Measurements from ENCODE around the gene OR8B2. TPM values are rescaled to one million over a fixed set of nuclear protein-coding genes. Genes with fewer than 3 reads are reported as not detected.
"Not testable (repeated sequence)": the region's sequence is repeated elsewhere in the genome, so short reads cannot be mapped to it uniquely, and the experiment has no call there.

Gene OR8B2
- polyA plus RNA-seq (ENCODE audit: insufficient read length), result not detected

GRCh38 chr11:124384399-124384798 is at the start of gene OR8B2:
TSS of gene OR8B2 (minus strand) at chr11:124384499. CDS start at chr11:124383343, 1,156 bp downstream.
- no peak for DNase-seq

GRCh38 chr11:124429599-124429998 is 45.3 kb upstream of the OR8B2 start:
- DNase-seq, result no peak

- no peak for DNase-seq
These were observed 40.2 kb upstream of the OR8B2 start, which contains the start of gene OR8B4 for GRCh38 chr11:124424384-124424921. TSS of gene OR8B4 (minus strand) at chr11:124424871. CDS start at chr11:124424871, 0 bp downstream.

GRCh38 chr11:124421043-124421442 is 36.7 kb upstream of the OR8B2 start:
- no peak for DNase-seq

- DNase-seq, result no peak
These were observed 31.1 kb upstream of the OR8B2 start for GRCh38 chr11:124415356-124415923.

GRCh38 chr11:124409906-124410305 is 25.6 kb upstream of the OR8B2 start:
- DNase-seq, result no peak

GRCh38 chr11:124405581-124405980 is 21.3 kb upstream of the OR8B2 start:
- DNase-seq, result peak; percentile 15

GRCh38 chr11:124403186-124403585 is 18.9 kb upstream of the OR8B2 start:
- DNase-seq, result not testable (repeated sequence)

GRCh38 chr11:124402326-124402922 is 18.1 kb upstream of the OR8B2 start:
- peak; percentile 49 for DNase-seq

GRCh38 chr11:124398924-124399323 is 14.6 kb upstream of the OR8B2 start, which contains the start of gene OR8B3:
TSS of gene OR8B3 (minus strand) at chr11:124399024. CDS start at chr11:124397351, 1,673 bp downstream.
- no peak for DNase-seq

GRCh38 chr11:124396847-124397246 is 12.5 kb upstream of the OR8B2 start:
- not testable (repeated sequence) for DNase-seq

- no peak for DNase-seq
These were observed 10.1 kb upstream of the OR8B2 start for GRCh38 chr11:124394408-124394807.

- DNase-seq, result not testable (repeated sequence)
These were observed 1.4 kb downstream of the OR8B2 start for GRCh38 chr11:124382857-124383256.

- DNase-seq, result no peak
These were observed 3.7 kb downstream of the OR8B2 start for GRCh38 chr11:124380585-124380984.

- DNase-seq, result no peak
These were observed 8.0 kb downstream of the OR8B2 start for GRCh38 chr11:124376280-124376679.

- DNase-seq, result no peak
These were observed 24.7 kb downstream of the OR8B2 start for GRCh38 chr11:124359566-124359965.

GRCh38 chr11:124346311-124346955 is 37.9 kb downstream of the OR8B2 start:
- no peak for DNase-seq

- no peak for DNase-seq
These were observed 40.0 kb downstream of the OR8B2 start for GRCh38 chr11:124344346-124344745.

- DNase-seq, result no peak
These were observed 44.2 kb downstream of the OR8B2 start for GRCh38 chr11:124340142-124340447.

- no peak for DNase-seq
These were observed 44.7 kb downstream of the OR8B2 start for GRCh38 chr11:124339396-124340141.
